HEK293 (cell line): ENCODE results near the gene C1orf115.
A peak's percentile ranks its signal among the peaks of the same experiment; 100 is the strongest.

Source experiments
- FEZF1 ChIP-seq: fragments of 450-650 bp; formaldehyde crosslinking; IDR thresholded peaks from 2 replicates; pipeline ENCODE4 v1.5.1; 2016; ENCODE audit warnings: missing biosample characterization, missing genetic modification characterization
- KLF1 ChIP-seq: fragments of 450-650 bp; formaldehyde crosslinking; IDR thresholded peaks from 2 replicates; pipeline ENCODE4 v1.5.1; 2016; ENCODE audit warnings: missing biosample characterization, missing genetic modification characterization
- KLF9 ChIP-seq: fragments of 450-650 bp; formaldehyde crosslinking; IDR thresholded peaks from 2 replicates; pipeline ENCODE4 v1.5.1; 2016; ENCODE audit warnings: missing biosample characterization, missing genetic modification characterization, low read depth
- MEIS1 ChIP-seq: sonication (generic); formaldehyde crosslinking; IDR thresholded peaks from 2 replicates; pipeline ENCODE4 v1.8.1; 2022; ENCODE audit warnings: missing genetic modification reagents, mild to moderate bottlenecking, borderline replicate concordance
- MZF1 ChIP-seq: fragments of 450-650 bp; formaldehyde crosslinking; IDR thresholded peaks from 2 replicates; pipeline ENCODE4 v1.5.1; 2017; ENCODE audit warnings: missing biosample characterization, missing genetic modification characterization, borderline replicate concordance
- PRDM1 ChIP-seq: fragments of 450-650 bp; formaldehyde crosslinking; IDR thresholded peaks from 2 replicates; pipeline ENCODE4; 2016; ENCODE audit warnings: missing biosample characterization, missing genetic modification characterization
- SCRT1 ChIP-seq: fragments of 450-650 bp; formaldehyde crosslinking; IDR thresholded peaks from 2 replicates; pipeline ENCODE4 v1.5.1; 2016; ENCODE audit warnings: missing biosample characterization, missing genetic modification characterization, borderline replicate concordance
- SP2 ChIP-seq: fragments of 450-650 bp; formaldehyde crosslinking; IDR thresholded peaks from 2 replicates; pipeline ENCODE4 v1.5.1; 2016; ENCODE audit warnings: missing biosample characterization, missing genetic modification characterization
- SP7 ChIP-seq: fragments of 450-650 bp; formaldehyde crosslinking; IDR thresholded peaks from 2 replicates; pipeline ENCODE4 v1.5.1; 2016; ENCODE audit warnings: missing biosample characterization, missing genetic modification characterization
- ZBTB21 ChIP-seq: fragments of 450-650 bp; formaldehyde crosslinking; IDR thresholded peaks from 2 replicates; pipeline ENCODE4 v1.5.1; 2017; ENCODE audit warnings: missing biosample characterization, missing genetic modification characterization
- ZBTB8A ChIP-seq: fragments of 450-650 bp; formaldehyde crosslinking; IDR thresholded peaks from 2 replicates; pipeline ENCODE4 v1.5.1; 2016; ENCODE audit warnings: missing biosample characterization, missing genetic modification characterization
- ZFP69B ChIP-seq: fragments of 450-650 bp; formaldehyde crosslinking; IDR thresholded peaks from 2 replicates; pipeline ENCODE4 v1.5.1; 2016; ENCODE audit warnings: missing biosample characterization, missing genetic modification characterization
- ZNF10 ChIP-seq: fragments of 450-650 bp; formaldehyde crosslinking; IDR thresholded peaks from 2 replicates; pipeline ENCODE4 v1.5.1; 2017; ENCODE audit warnings: missing biosample characterization, missing genetic modification characterization
- ZNF114 ChIP-seq: fragments of 450-650 bp; formaldehyde crosslinking; IDR thresholded peaks from 2 replicates; pipeline ENCODE4 v1.5.0; 2017; ENCODE audit warnings: missing biosample characterization, missing genetic modification characterization
- ZNF121 ChIP-seq: fragments of 450-650 bp; formaldehyde crosslinking; IDR thresholded peaks from 2 replicates; pipeline ENCODE4 v1.5.1; 2016; ENCODE audit warnings: missing biosample characterization, missing genetic modification characterization
- ZNF138 ChIP-seq: fragments of 450-650 bp; formaldehyde crosslinking; IDR thresholded peaks from 2 replicates; pipeline ENCODE4 v1.5.1; 2016; ENCODE audit warnings: missing biosample characterization, missing genetic modification characterization, borderline replicate concordance
- ZNF211 ChIP-seq: fragments of 450-650 bp; formaldehyde crosslinking; IDR thresholded peaks from 2 replicates; pipeline ENCODE4 v1.5.1; 2016; ENCODE audit warnings: low read depth, missing biosample characterization, missing genetic modification characterization
- ZNF335 ChIP-seq: fragments of 450-650 bp; formaldehyde crosslinking; conservative IDR thresholded peaks from 2 replicates; pipeline ENCODE4 v1.5.1; 2016; ENCODE audit warnings: missing biosample characterization, missing genetic modification characterization
- ZNF350 ChIP-seq: fragments of 450-650 bp; formaldehyde crosslinking; IDR thresholded peaks from 2 replicates; pipeline ENCODE4 v1.5.0; 2017; ENCODE audit warnings: missing biosample characterization, mild to moderate bottlenecking, missing genetic modification characterization
- ZNF596 ChIP-seq: fragments of 450-650 bp; IDR thresholded peaks from 2 replicates; pipeline ENCODE4 v1.5.0; 2018; ENCODE audit warnings: missing biosample characterization, mild to moderate bottlenecking, missing genetic modification characterization, moderate library complexity
- ZNF621 ChIP-seq: fragments of 450-650 bp; formaldehyde crosslinking; IDR thresholded peaks from 2 replicates; pipeline ENCODE4 v1.5.1; 2017; ENCODE audit warnings: missing biosample characterization, missing genetic modification characterization
- ZNF654 ChIP-seq: fragments of 450-650 bp; formaldehyde crosslinking; IDR thresholded peaks from 2 replicates; pipeline ENCODE4 v1.5.1; 2016; ENCODE audit warnings: low read depth, missing biosample characterization, missing genetic modification characterization
- ZNF677 ChIP-seq: fragments of 450-650 bp; IDR thresholded peaks from 2 replicates; pipeline ENCODE4 v1.5.0; 2018; ENCODE audit warnings: missing biosample characterization, mild to moderate bottlenecking, missing genetic modification characterization, moderate library complexity
- ZNF747 ChIP-seq: fragments of 450-650 bp; formaldehyde crosslinking; IDR thresholded peaks from 2 replicates; pipeline ENCODE4 v1.5.1; 2016; ENCODE audit warnings: missing biosample characterization, missing genetic modification characterization
- ZSCAN23 ChIP-seq: fragments of 450-650 bp; formaldehyde crosslinking; IDR thresholded peaks from 2 replicates; pipeline ENCODE4 v1.5.1; 2016; ENCODE audit warnings: missing biosample characterization, missing genetic modification characterization
- TF ChIP-seq, protein P1 (sequence below): fragments of 450-650 bp; formaldehyde crosslinking; IDR thresholded peaks from 2 replicates; pipeline ENCODE4 v1.5.1; 2016; ENCODE audit warnings: missing biosample characterization, missing genetic modification characterization
- TF ChIP-seq, protein P2 (sequence below): fragments of 450-650 bp; formaldehyde crosslinking; IDR thresholded peaks from 2 replicates; pipeline ENCODE4 v1.5.1; 2017; ENCODE audit warnings: missing biosample characterization, missing genetic modification characterization
- TF ChIP-seq, protein P3 (sequence below): fragments of 450-650 bp; formaldehyde crosslinking; IDR thresholded peaks from 2 replicates; pipeline ENCODE4; 2016; ENCODE audit warnings: missing biosample characterization, missing genetic modification characterization
- TF ChIP-seq, protein P4 (sequence below): fragments of 450-650 bp; formaldehyde crosslinking; IDR thresholded peaks from 2 replicates; pipeline ENCODE4 v1.5.1; 2016; ENCODE audit warnings: missing biosample characterization, missing genetic modification characterization
- TF ChIP-seq, protein P5 (sequence below): fragments of 450-650 bp; formaldehyde crosslinking; IDR thresholded peaks from 2 replicates; pipeline ENCODE4 v1.5.1; 2016; ENCODE audit warnings: missing biosample characterization, missing genetic modification characterization
- TF ChIP-seq, protein P6 (sequence below): fragments of 450-650 bp; formaldehyde crosslinking; IDR thresholded peaks from 2 replicates; pipeline ENCODE4 v1.5.1; 2016; ENCODE audit warnings: missing biosample characterization, missing genetic modification characterization

The C1orf115 gene

DNA sequence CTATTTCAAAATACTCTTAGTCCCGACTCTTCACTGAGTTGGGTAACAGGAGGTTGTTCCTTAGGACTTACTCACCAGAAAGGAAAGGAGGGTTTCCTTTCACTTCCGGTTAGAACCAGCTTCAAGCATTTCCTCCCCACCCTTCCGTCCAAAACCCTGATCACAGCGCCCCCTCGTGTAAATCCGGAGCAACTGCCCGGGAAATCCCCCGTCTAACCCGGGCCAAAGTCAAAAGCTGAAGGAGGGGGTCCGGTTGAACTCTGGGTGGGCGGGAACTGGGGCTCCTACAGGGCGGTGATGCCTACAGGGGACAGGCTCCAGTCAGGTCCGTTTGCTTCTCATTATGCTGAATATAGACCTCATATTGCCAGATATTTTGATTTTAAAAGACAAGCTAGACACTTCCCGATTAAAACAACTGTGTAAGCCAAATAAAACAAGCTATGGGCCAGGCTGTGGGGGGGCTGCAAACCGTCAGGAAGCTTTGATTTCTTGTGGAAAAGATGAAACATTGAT lies 43.0 kb downstream of the C1orf115 start (continued):
- TF ChIP-seq, protein P1, sequence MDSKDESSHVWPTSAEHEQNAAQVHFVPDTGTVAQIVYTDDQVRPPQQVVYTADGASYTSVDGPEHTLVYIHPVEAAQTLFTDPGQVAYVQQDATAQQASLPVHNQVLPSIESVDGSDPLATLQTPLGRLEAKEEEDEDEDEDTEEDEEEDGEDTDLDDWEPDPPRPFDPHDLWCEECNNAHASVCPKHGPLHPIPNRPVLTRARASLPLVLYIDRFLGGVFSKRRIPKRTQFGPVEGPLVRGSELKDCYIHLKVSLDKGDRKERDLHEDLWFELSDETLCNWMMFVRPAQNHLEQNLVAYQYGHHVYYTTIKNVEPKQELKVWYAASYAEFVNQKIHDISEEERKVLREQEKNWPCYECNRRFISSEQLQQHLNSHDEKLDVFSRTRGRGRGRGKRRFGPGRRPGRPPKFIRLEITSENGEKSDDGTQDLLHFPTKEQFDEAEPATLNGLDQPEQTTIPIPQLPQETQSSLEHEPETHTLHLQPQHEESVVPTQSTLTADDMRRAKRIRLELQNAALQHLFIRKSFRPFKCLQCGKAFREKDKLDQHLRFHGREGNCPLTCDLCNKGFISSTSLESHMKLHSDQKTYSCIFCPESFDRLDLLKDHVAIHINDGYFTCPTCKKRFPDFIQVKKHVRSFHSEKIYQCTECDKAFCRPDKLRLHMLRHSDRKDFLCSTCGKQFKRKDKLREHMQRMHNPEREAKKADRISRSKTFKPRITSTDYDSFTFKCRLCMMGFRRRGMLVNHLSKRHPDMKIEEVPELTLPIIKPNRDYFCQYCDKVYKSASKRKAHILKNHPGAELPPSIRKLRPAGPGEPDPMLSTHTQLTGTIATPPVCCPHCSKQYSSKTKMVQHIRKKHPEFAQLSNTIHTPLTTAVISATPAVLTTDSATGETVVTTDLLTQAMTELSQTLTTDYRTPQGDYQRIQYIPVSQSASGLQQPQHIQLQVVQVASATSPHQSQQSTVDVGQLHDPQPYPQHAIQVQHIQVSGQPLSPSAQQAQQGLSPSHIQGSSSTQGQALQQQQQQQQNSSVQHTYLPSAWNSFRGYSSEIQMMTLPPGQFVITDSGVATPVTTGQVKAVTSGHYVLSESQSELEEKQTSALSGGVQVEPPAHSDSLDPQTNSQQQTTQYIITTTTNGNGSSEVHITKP (tag by site-specific recombination): 0 out of 2 replicates have a peak, but pooled peaks have one; percentile 39
- TF ChIP-seq SCRT1 (tag by site-specific recombination) (no peak), ZNF747 (no peak), MEIS1 (CRISPR knock-in tag) (no peak), MZF1 (tag by site-specific recombination) (no peak), ZFP69B (tag by site-specific recombination) (no peak), SP2 (peak; percentile 33; the same call in 1 of the 2 replicates), ZNF596 (tag by site-specific recombination) (no peak), ZNF350 (tag by site-specific recombination) (no peak), ZNF121 (tag by site-specific recombination) (no peak), PRDM1 (peak; percentile 81), ZNF10 (tag by site-specific recombination) (no peak), SP7 (tag by site-specific recombination) (peak; percentile 16; the same call in 1 of the 2 replicates), ZNF138 (tag by site-specific recombination) (no peak), ZNF621 (no peak), ZBTB21 (tag by site-specific recombination) (no peak), ZBTB8A (tag by site-specific recombination) (no peak), ZNF677 (tag by site-specific recombination) (no peak), ZNF114 (no peak), ZNF654 (tag by site-specific recombination) (peak; percentile 70), ZNF335 (tag by site-specific recombination) (peak; percentile 30; the same call in 1 of the 2 replicates), ZNF211 (tag by site-specific recombination) (no peak), KLF1 (tag by site-specific recombination) (no peak; the same call in 1 of the 2 replicates), KLF9 (no peak), FEZF1 (tag by site-specific recombination) (no peak), ZSCAN23 (no peak)
- TF ChIP-seq, protein P2, sequence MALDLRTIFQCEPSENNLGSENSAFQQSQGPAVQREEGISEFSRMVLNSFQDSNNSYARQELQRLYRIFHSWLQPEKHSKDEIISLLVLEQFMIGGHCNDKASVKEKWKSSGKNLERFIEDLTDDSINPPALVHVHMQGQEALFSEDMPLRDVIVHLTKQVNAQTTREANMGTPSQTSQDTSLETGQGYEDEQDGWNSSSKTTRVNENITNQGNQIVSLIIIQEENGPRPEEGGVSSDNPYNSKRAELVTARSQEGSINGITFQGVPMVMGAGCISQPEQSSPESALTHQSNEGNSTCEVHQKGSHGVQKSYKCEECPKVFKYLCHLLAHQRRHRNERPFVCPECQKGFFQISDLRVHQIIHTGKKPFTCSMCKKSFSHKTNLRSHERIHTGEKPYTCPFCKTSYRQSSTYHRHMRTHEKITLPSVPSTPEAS (tag by site-specific recombination): no peak
- TF ChIP-seq, protein P3, sequence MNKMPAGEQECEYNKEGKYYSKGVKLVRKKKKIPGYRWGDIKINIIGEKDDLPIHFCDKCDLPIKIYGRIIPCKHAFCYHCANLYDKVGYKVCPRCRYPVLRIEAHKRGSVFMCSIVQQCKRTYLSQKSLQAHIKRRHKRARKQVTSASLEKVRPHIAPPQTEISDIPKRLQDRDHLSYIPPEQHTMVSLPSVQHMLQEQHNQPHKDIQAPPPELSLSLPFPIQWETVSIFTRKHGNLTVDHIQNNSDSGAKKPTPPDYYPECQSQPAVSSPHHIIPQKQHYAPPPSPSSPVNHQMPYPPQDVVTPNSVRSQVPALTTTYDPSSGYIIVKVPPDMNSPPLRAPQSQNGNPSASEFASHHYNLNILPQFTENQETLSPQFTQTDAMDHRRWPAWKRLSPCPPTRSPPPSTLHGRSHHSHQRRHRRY: no peak
- TF ChIP-seq, protein P4, sequence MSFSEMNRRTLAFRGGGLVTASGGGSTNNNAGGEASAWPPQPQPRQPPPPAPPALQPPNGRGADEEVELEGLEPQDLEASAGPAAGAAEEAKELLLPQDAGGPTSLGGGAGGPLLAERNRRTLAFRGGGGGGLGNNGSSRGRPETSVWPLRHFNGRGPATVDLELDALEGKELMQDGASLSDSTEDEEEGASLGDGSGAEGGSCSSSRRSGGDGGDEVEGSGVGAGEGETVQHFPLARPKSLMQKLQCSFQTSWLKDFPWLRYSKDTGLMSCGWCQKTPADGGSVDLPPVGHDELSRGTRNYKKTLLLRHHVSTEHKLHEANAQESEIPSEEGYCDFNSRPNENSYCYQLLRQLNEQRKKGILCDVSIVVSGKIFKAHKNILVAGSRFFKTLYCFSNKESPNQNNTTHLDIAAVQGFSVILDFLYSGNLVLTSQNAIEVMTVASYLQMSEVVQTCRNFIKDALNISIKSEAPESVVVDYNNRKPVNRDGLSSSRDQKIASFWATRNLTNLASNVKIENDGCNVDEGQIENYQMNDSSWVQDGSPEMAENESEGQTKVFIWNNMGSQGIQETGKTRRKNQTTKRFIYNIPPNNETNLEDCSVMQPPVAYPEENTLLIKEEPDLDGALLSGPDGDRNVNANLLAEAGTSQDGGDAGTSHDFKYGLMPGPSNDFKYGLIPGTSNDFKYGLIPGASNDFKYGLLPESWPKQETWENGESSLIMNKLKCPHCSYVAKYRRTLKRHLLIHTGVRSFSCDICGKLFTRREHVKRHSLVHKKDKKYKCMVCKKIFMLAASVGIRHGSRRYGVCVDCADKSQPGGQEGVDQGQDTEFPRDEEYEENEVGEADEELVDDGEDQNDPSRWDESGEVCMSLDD: no peak
- TF ChIP-seq, protein P5, sequence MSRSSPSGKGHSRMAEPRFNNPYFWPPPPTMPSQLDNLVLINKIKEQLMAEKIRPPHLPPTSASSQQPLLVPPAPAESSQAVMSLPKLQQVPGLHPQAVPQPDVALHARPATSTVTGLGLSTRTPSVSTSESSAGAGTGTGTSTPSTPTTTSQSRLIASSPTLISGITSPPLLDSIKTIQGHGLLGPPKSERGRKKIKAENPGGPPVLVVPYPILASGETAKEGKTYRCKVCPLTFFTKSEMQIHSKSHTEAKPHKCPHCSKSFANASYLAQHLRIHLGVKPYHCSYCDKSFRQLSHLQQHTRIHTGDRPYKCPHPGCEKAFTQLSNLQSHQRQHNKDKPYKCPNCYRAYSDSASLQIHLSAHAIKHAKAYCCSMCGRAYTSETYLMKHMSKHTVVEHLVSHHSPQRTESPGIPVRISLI (tag by site-specific recombination): no peak
- TF ChIP-seq, protein P6, sequence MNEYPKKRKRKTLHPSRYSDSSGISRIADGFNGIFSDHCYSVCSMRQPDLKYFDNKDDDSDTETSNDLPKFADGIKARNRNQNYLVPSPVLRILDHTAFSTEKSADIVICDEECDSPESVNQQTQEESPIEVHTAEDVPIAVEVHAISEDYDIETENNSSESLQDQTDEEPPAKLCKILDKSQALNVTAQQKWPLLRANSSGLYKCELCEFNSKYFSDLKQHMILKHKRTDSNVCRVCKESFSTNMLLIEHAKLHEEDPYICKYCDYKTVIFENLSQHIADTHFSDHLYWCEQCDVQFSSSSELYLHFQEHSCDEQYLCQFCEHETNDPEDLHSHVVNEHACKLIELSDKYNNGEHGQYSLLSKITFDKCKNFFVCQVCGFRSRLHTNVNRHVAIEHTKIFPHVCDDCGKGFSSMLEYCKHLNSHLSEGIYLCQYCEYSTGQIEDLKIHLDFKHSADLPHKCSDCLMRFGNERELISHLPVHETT (tag by site-specific recombination): no peak
